HS-5 (cell line): Measurements from ENCODE around the gene RPLP1.

Experiments used
- DNase-seq: peaks from one replicate; pipeline ENCODE4 v3.0.0-alpha.2; 2012; ENCODE audit warnings: low read depth

Gene RPLP1

GRCh38 chr15:69452692-69453521 is at the start of gene RPLP1:
Gene RPLP1, plus strand, starts transcription at chr15:69452818. Its CDS starts 131 bp downstream, at chr15:69452949.
- peak; percentile 79 for DNase-seq

GRCh38 chr15:69403594-69403993 is 49.0 kb upstream of the RPLP1 start:
- DNase-seq, result peak; percentile 76

- DNase-seq, result no peak
Measured at GRCh38 chr15:69405110-69405509, 47.5 kb upstream of the RPLP1 start.

- DNase-seq, result no peak
Measured at GRCh38 chr15:69407719-69408400, 44.8 kb upstream of the RPLP1 start.

GRCh38 chr15:69408841-69409240 is 43.8 kb upstream of the RPLP1 start:
- no peak for DNase-seq

- no peak for DNase-seq
Measured at GRCh38 chr15:69410248-69410874, 42.3 kb upstream of the RPLP1 start.

- no peak for DNase-seq
Measured at GRCh38 chr15:69412274-69412673, 40.3 kb upstream of the RPLP1 start.

- no peak for DNase-seq
Measured at GRCh38 chr15:69412701-69413100, 39.9 kb upstream of the RPLP1 start.

GRCh38 chr15:69413822-69414700 is 38.6 kb upstream of the RPLP1 start, which contains the start of gene KIF23:
Gene KIF23, plus strand, starts transcription at chr15:69414349. Its CDS starts 117 bp downstream, at chr15:69414466.
- DNase-seq, result peak; percentile 70

- peak; percentile 70 for DNase-seq
Measured at GRCh38 chr15:69414701-69415167, 37.9 kb upstream of the RPLP1 start.

GRCh38 chr15:69415381-69415780 is 37.2 kb upstream of the RPLP1 start:
- DNase-seq, result no peak

GRCh38 chr15:69417581-69417980 is 35.0 kb upstream of the RPLP1 start:
- DNase-seq, result no peak

GRCh38 chr15:69421498-69421897 is 31.1 kb upstream of the RPLP1 start:
- no peak for DNase-seq

GRCh38 chr15:69422336-69422895 is 30.2 kb upstream of the RPLP1 start:
- no peak for DNase-seq

GRCh38 chr15:69424001-69424400 is 28.6 kb upstream of the RPLP1 start:
- DNase-seq, result no peak

GRCh38 chr15:69424748-69425413 is 27.7 kb upstream of the RPLP1 start:
- DNase-seq, result no peak

- DNase-seq, result no peak
Measured at GRCh38 chr15:69433831-69434230, 18.8 kb upstream of the RPLP1 start.

GRCh38 chr15:69434238-69434637 is 18.4 kb upstream of the RPLP1 start:
- no peak for DNase-seq

- DNase-seq, result no peak
Measured at GRCh38 chr15:69434679-69435078, 17.9 kb upstream of the RPLP1 start.

GRCh38 chr15:69435985-69436384 is 16.6 kb upstream of the RPLP1 start:
- DNase-seq, result no peak

GRCh38 chr15:69436951-69437350 is 15.7 kb upstream of the RPLP1 start:
- DNase-seq, result no peak
